ENCODE results near the gene PSMD1.

PSMD1 gene

GRCh38 chr2:231159306-231159705 is 102.6 kb downstream of the PSMD1 start:
- CTCF ChIA-PET = interaction anchor here (1.4 kb wide), 1 partner anchor 11 kb away, joined by 3 read pairs; no protein-coding TSS in a partner anchor
- POLR2A ChIA-PET = no interaction called here
- Histone ChIP-seq H3K9me3 (ENCODE audit: control insufficient read depth, insufficient read depth, low read depth, low read length) (no peaks in the 10 kb centered on the region), H3K4me3 (ENCODE audit: low read depth, low read length) (no peak overlapping the region), H3K36me3 (ENCODE audit: control insufficient read depth in 2 of 2, insufficient read depth in 1 of 2, low read length in 2 of 2) (peaks cover 21 to 63% of the 10 kb centered on the region in 2 experiments), H3K4me1 (ENCODE audit: control insufficient read depth, insufficient read depth, low read length) (no peaks in the 10 kb centered on the region), H3K27ac (ENCODE audit: extremely low read depth, low read depth, low read length) (no peak overlapping the region)
- TF ChIP-seq AEBP2 (tag by site-specific recombination; IDR thresholded peaks at IDR 0.05; ENCODE audit: borderline replicate concordance) (no peak), REPIN1 (tag by site-specific recombination; IDR thresholded peaks at IDR 0.05; ENCODE audit: low read depth) (no peak), WT1 (tag by site-specific recombination; IDR thresholded peaks at IDR 0.05) (no peak)

- POLR2A ChIA-PET = no interaction called here
- Histone ChIP-seq H3K4me1 (ENCODE audit: control insufficient read depth, insufficient read depth, low read length) (no peaks in the 10 kb centered on the region), H3K9me3 (ENCODE audit: control insufficient read depth, insufficient read depth, low read depth, low read length) (no peaks in the 10 kb centered on the region), H3K27ac (ENCODE audit: extremely low read depth, low read depth, low read length) (no peak overlapping the region), H3K36me3 (ENCODE audit: control insufficient read depth in 2 of 2, insufficient read depth in 1 of 2, low read length in 2 of 2) (peaks cover 16 to 66% of the 10 kb centered on the region in 2 experiments), H3K4me3 (ENCODE audit: low read depth, low read length) (no peak overlapping the region)
- CTCF ChIA-PET = no interaction called here
- no peak for TF ChIP-seq ZNF791 (tag by site-specific recombination; IDR thresholded peaks at IDR 0.05)
Measured at GRCh38 chr2:231160701-231161100, 104.0 kb downstream of the PSMD1 start.

GRCh38 chr2:231161252-231161839 is 104.7 kb downstream of the PSMD1 start:
- Histone ChIP-seq H3K36me3 (ENCODE audit: control insufficient read depth in 2 of 2, insufficient read depth in 1 of 2, low read length in 2 of 2) (peaks cover 20 to 68% of the 10 kb centered on the region in 2 experiments), H3K9me3 (ENCODE audit: control insufficient read depth, insufficient read depth, low read depth, low read length) (no peaks in the 10 kb centered on the region), H3K4me3 (ENCODE audit: low read depth, low read length) (no peak overlapping the region), H3K4me1 (ENCODE audit: control insufficient read depth, insufficient read depth, low read length) (no peaks in the 10 kb centered on the region), H3K27ac (ENCODE audit: extremely low read depth, low read depth, low read length) (no peak overlapping the region)
- ChIA-PET CTCF (no interaction called here), POLR2A (interaction anchor here (0.5 kb wide), 1 partner anchor 105 kb away, joined by 5 read pairs; the partner anchor contains the start of gene PSMD1)
- TF ChIP-seq ZNF19 (tag by site-specific recombination; IDR thresholded peaks at IDR 0.05; ENCODE audit: low read depth) (no peak), ZIC2 (tag by site-specific recombination; IDR thresholded peaks at IDR 0.05) (no peak), KLF10 (tag by site-specific recombination; IDR thresholded peaks at IDR 0.05) (no peak), ZBTB8A (tag by site-specific recombination; IDR thresholded peaks at IDR 0.05) (no peak), ZNF660 (tag by site-specific recombination; IDR thresholded peaks at IDR 0.05) (no peak)

GRCh38 chr2:231161877-231162329 is 105.2 kb downstream of the PSMD1 start:
- POLR2A ChIA-PET = no interaction called here
- Histone ChIP-seq H3K4me3 (ENCODE audit: low read depth, low read length) (no peak overlapping the region), H3K36me3 (ENCODE audit: control insufficient read depth in 2 of 2, insufficient read depth in 1 of 2, low read length in 2 of 2) (peaks cover 17 to 74% of the 10 kb centered on the region in 2 experiments), H3K27ac (ENCODE audit: extremely low read depth, low read depth, low read length) (no peak overlapping the region), H3K4me1 (ENCODE audit: control insufficient read depth, insufficient read depth, low read length) (no peaks in the 10 kb centered on the region), H3K9me3 (ENCODE audit: control insufficient read depth, insufficient read depth, low read depth, low read length) (no peaks in the 10 kb centered on the region)
- CTCF ChIA-PET = no interaction called here
- TF ChIP-seq WT1 (tag by site-specific recombination; IDR thresholded peaks at IDR 0.05) (no peak), HOXC10 (CRISPR knock-in tag; IDR thresholded peaks at IDR 0.05) (no peak), ZNF366 (tag by site-specific recombination; conservative IDR thresholded peaks at IDR 0.05) (0 out of 2 replicates have a peak, but pooled peaks have one; percentile 16), ZNF488 (tag by site-specific recombination; IDR thresholded peaks at IDR 0.05) (no peak), ZSCAN23 (tag by site-specific recombination; IDR thresholded peaks at IDR 0.05) (no peak)
